Body of pancreas (tissue), 4 donors: Measurements from ENCODE around the gene KIF13A. TPM values are rescaled to one million over a fixed set of nuclear protein-coding genes. Genes with fewer than 3 reads are reported as not detected.
A peak's percentile ranks its signal among the peaks of the same experiment; 100 is the strongest.

Source experiments
- ATAC-seq: fragments of 150-250 bp; one replicate; pipeline ENCODE4 v1.9.1; 2016
- DNase-seq, 4 donors: peaks; one replicate each; pipeline ENCODE4 v3.0.0-alpha.2; 2019
- H3K27ac ChIP-seq, 4 donors: fragments of 200-600 bp; sonication (generic); 1 replicate in 3 of 4; 2 replicates in 1 of 4; pipeline versions ENCODE4 v1.5.1 to v1.6.1; 2016 to 2019; ENCODE audit warnings: mild to moderate bottlenecking in 1 of 4, mixed read lengths in 1 of 4, moderate library complexity in 1 of 4
- H3K27me3 ChIP-seq, 2 donors: fragments of 200-600 bp; sonication (generic); one replicate each; pipeline ENCODE4 v1.6.0; 2016; ENCODE audit warnings: mild to moderate bottlenecking in 1 of 2
- H3K36me3 ChIP-seq, 2 donors: fragments of 200-600 bp; sonication (generic); replicated peaks in 1 of 2; 2 replicates each; pipeline ENCODE4 v1.5.1; 2016; ENCODE audit warnings: low read depth in 2 of 2; ENCODE audit not compliant: insufficient read depth in 1 of 2
- H3K4me1 ChIP-seq: fragments of 200-600 bp; sonication (generic); one replicate; pipeline ENCODE4 v1.6.0; 2016
- H3K4me3 ChIP-seq, 2 donors: fragments of 200-600 bp; sonication (generic); 1 replicate in 1 of 2; 2 replicates in 1 of 2; pipeline ENCODE4 v1.5.1; 2016 to 2019
- H3K9me3 ChIP-seq, 3 donors: fragments of 200-600 bp; sonication (generic); 1 replicate in 2 of 3; 2 replicates in 1 of 3; pipeline ENCODE4 v1.5.1; 2016
- POLR2A ChIP-seq, 3 donors: fragments of 450-650 bp; IDR thresholded peaks; one replicate each; pipeline ENCODE4 v1.6.1; 2016; ENCODE audit warnings: antibody characterized with exemption in 3 of 3, mild to moderate bottlenecking in 2 of 3
- WGBS, 2 donors: methylation state at CpG; one replicate each; pipeline ENCODE4 v1.1.5; 2017; 5-methylcytosine and 5-hydroxymethylcytosine counted together
- intact Hi-C: fragments of 100-400 bp; cut with DNase I; formaldehyde crosslinking; loops from one replicate; pipeline ENCODE4 v1.15.1; 2023
- total RNA-seq, 2 donors: library from RNA; depleted of rRNA; stranded (reverse); fragments of >200 nt; gene quantifications; one replicate each; pipeline ENCODE4 v1.1.0, GENCODE V29; 2016
- TF ChIP-seq, protein P1 (sequence below), 7 experiments: fragments of 450-650 bp in 4 of 7; fragments of 200-600 bp in 3 of 7; sonication (generic) in 3 of 7; IDR thresholded peaks; one replicate each; pipeline ENCODE4 v1.5.1; 2016 to 2019; ENCODE audit warnings: antibody characterized with exemption in 7 of 7

Gene KIF13A
- total RNA-seq, 2 donors from 2014 or later, result 13.2 to 17.1 TPM

DNA sequence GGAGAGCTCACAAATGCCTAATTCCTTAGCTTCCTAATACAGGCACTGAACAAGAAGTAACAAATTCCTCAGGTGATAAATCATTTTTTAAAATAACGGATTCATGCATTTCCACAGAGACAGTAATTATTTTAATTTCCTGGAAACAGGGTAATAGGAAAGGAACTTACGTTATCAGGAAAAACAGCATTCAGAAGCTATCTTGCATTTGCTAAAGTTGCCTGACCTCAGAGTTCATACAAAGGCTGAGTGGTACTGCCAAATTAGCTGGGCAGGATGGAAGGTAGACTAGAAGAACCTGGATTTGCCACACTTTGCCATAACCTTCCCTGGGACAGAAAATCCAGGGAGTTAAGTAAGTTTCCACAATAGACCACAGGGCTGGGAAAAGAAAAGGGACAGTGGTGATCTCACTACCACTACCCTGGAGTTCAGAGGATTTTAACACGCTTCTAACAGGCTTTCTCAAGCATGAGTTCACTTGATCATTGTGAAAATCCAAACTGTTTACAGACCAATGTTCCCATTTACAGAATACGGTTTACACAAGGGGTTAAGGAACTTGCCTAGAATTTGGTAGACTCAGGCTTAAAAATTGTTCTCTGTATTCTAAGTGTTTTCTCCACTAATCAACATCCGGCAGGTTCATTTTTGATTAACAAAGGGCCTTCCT, 57.0 kb downstream of the KIF13A start:
- TF ChIP-seq, protein P1, sequence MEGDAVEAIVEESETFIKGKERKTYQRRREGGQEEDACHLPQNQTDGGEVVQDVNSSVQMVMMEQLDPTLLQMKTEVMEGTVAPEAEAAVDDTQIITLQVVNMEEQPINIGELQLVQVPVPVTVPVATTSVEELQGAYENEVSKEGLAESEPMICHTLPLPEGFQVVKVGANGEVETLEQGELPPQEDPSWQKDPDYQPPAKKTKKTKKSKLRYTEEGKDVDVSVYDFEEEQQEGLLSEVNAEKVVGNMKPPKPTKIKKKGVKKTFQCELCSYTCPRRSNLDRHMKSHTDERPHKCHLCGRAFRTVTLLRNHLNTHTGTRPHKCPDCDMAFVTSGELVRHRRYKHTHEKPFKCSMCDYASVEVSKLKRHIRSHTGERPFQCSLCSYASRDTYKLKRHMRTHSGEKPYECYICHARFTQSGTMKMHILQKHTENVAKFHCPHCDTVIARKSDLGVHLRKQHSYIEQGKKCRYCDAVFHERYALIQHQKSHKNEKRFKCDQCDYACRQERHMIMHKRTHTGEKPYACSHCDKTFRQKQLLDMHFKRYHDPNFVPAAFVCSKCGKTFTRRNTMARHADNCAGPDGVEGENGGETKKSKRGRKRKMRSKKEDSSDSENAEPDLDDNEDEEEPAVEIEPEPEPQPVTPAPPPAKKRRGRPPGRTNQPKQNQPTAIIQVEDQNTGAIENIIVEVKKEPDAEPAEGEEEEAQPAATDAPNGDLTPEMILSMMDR (IDR thresholded peaks at IDR 0.05), result no peak
- TF ChIP-seq POLR2A (IDR thresholded peaks at IDR 0.05), result no peak
- 68 to 80% methylated on average over 5 of the region's 5 CpGs for WGBS, 2 donors
- ATAC-seq, result peak; percentile 51
- no peak overlapping the region for H3K4me3 ChIP-seq
- intact Hi-C loops, result no loop called here
- no peaks in the 10 kb centered on the region for H3K27me3 ChIP-seq
- no peaks in the 10 kb centered on the region for H3K9me3 ChIP-seq
- peaks cover 75% of the 10 kb centered on the region for H3K4me1 ChIP-seq
- no peaks in the 10 kb centered on the region for H3K36me3 ChIP-seq
- DNase-seq, result no peak
- peak overlapping the region in 3 of 4 donors; percentile 64 to 75 (median 70) for H3K27ac ChIP-seq

DNA sequence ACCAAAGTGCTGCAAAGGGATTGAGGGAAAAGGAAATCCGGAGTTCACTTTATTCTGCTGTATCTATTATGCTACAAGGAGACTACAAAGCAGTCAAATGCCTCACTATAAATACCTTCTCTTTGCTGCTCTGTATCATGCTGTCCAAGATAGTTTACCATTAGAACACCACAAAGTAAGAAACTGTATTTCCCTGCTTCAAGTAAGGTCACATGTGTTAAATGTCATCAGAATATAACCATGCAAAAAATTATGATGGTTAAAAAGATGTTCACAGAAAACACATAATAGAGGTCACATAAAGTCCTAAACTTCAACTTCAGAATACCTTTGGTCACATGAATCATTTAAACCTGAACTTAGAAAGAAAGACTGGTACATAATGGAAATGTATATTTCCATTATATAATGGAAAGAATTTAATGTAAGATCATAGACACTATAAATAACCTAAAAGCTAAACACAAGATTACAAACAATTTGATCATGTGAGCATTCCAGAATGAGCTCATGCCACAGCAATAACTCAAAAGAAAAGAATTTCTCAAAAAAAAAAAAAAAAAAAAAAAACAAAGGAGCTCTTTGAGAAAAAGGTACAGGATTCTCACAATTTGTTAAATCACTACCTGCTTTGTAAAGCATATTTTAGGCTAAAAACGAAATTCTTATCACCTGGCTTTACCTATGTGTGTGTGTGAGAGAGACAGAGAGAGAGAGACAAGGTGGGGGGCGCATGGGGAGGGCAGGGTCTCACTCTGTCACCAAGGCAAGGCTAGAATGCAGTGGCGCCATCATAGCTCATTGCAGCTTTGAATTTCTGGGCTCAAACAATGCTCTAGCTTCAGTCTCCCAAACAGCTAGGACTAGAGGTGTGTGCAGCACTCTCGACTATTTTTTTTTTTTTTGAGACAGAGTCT, 58.7 kb downstream of the KIF13A start:
- H3K9me3 ChIP-seq, result no peaks in the 10 kb centered on the region
- H3K27ac ChIP-seq, result peak overlapping the region in 3 of 4 donors; percentile 64 to 75 (median 70)
- 54 to 62% methylated on average over 5 of the region's 5 CpGs for WGBS, 2 donors
- H3K36me3 ChIP-seq, result no peaks in the 10 kb centered on the region
- ATAC-seq, result peak; percentile 61
- no peak for DNase-seq
- intact Hi-C loops, result no loop called here
- TF ChIP-seq, protein P1 (IDR thresholded peaks at IDR 0.05), result no peak
- TF ChIP-seq POLR2A (IDR thresholded peaks at IDR 0.05), result no peak
- no peak overlapping the region for H3K4me3 ChIP-seq
- no peaks in the 10 kb centered on the region for H3K27me3 ChIP-seq
- peaks cover 60% of the 10 kb centered on the region for H3K4me1 ChIP-seq

DNA sequence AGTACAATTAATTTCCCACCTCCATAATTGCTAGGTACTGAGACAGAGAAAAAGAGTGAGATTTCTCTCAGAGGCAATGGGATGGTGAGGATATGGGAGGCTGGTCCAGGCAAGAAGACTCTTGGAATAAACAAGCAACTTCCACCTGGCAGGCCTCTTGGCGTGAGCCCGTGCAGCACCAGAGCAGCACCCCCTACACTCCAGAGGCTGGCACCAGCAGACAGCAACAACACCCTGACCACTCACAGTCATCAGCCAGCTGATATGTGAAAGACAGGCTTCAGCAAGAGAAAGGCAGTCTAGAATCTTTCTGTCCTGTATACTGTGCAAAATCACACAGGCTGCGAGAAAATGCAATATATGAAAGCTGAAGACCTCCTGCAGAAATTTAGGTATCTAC, 59.7 kb downstream of the KIF13A start:
- H3K9me3 ChIP-seq, result no peaks in the 10 kb centered on the region
- ATAC-seq, result no peak
- 63 to 67% methylated on average over 3 of the region's 3 CpGs for WGBS, 2 donors
- H3K27ac ChIP-seq, result peak overlapping the region in 2 of 4 donors; percentile 63 to 75
- no peaks in the 10 kb centered on the region for H3K27me3 ChIP-seq
- no peaks in the 10 kb centered on the region for H3K36me3 ChIP-seq
- H3K4me1 ChIP-seq, result peaks cover 49% of the 10 kb centered on the region
- no peak for TF ChIP-seq POLR2A (IDR thresholded peaks at IDR 0.05)
- TF ChIP-seq, protein P1 (IDR thresholded peaks at IDR 0.05), result no peak
- no peak for DNase-seq
- intact Hi-C loops, result no loop called here
- H3K4me3 ChIP-seq, result no peak overlapping the region

DNA sequence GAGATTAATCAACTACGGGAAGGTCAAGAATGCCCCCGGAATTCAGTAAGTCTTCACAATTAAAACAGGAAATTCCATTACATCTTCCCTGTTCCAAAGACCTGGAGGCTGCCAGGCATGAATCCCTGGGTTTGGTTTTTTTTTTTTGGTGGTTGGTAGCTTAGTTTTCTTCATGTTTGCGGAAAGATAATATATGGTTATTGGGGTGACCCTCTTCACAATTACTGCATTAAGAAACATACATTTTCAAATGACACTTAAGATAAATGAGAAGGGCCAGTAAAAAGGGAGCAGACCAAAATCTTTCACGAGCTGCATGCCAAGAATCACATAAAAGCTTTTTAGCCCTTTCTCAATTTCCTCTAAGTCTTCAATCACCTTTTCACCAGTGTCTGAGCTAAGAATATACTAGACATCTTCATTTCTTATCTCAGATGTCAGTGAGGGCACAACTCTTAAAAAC, 64.0 kb downstream of the KIF13A start:
- Histone ChIP-seq H3K27me3 (no peaks in the 10 kb centered on the region), H3K27ac (no peak overlapping the region), H3K9me3 (no peaks in the 10 kb centered on the region), H3K36me3 (no peaks in the 10 kb centered on the region), H3K4me1 (peaks cover 9% of the 10 kb centered on the region), H3K4me3 (no peak overlapping the region)
- TF ChIP-seq POLR2A (IDR thresholded peaks at IDR 0.05), result no peak
- TF ChIP-seq, protein P1 (IDR thresholded peaks at IDR 0.05), result no peak
- DNase-seq, result no peak
- intact Hi-C loops, result no loop called here
- 80 to 83% methylated on average over 4 of the region's 4 CpGs for WGBS, 2 donors
- no peak for ATAC-seq
